ENCODE results near the gene CAP1. TPM values are rescaled to one million over a fixed set of nuclear protein-coding genes. Genes with fewer than 3 reads are reported as not detected.

CAP1 gene
- total RNA-seq, 3 donors from 2014 or later, result 244 to 285 (median 244) TPM

DNA sequence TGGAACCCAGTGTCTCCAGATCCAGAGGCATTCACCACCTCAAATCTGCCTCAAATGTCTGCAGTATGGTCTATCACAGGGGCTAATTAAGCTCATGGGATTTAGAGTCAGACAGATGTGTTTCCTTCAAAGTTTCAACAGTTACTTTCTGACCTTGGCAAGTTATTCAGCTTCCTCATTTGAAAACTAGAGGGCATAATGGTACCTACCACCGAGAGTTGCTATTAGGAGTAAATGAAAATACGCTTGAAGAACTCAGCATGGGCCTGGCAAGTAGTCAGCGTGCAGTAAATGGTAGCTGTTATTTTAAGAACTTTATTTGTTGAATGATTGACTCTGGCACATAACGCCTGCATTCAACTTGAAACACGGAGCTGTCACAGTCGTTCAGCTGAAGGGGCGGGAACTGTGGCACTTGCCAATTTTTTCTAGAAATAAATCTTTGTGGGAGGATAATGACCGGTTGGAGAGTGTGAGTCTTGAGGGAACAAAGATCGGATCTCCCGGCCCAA, 1.2 kb upstream of the CAP1 start:
- no peak for DNase-seq (ENCODE audit: low spot score in 2 of 2)
- TF ChIP-seq POLR2AphosphoS5 (IDR thresholded peaks at IDR 0.05), result no peak
- TF ChIP-seq, protein P1, sequence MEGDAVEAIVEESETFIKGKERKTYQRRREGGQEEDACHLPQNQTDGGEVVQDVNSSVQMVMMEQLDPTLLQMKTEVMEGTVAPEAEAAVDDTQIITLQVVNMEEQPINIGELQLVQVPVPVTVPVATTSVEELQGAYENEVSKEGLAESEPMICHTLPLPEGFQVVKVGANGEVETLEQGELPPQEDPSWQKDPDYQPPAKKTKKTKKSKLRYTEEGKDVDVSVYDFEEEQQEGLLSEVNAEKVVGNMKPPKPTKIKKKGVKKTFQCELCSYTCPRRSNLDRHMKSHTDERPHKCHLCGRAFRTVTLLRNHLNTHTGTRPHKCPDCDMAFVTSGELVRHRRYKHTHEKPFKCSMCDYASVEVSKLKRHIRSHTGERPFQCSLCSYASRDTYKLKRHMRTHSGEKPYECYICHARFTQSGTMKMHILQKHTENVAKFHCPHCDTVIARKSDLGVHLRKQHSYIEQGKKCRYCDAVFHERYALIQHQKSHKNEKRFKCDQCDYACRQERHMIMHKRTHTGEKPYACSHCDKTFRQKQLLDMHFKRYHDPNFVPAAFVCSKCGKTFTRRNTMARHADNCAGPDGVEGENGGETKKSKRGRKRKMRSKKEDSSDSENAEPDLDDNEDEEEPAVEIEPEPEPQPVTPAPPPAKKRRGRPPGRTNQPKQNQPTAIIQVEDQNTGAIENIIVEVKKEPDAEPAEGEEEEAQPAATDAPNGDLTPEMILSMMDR (IDR thresholded peaks at IDR 0.05), result peak in 1 of 3 donors; percentile 26

DNA sequence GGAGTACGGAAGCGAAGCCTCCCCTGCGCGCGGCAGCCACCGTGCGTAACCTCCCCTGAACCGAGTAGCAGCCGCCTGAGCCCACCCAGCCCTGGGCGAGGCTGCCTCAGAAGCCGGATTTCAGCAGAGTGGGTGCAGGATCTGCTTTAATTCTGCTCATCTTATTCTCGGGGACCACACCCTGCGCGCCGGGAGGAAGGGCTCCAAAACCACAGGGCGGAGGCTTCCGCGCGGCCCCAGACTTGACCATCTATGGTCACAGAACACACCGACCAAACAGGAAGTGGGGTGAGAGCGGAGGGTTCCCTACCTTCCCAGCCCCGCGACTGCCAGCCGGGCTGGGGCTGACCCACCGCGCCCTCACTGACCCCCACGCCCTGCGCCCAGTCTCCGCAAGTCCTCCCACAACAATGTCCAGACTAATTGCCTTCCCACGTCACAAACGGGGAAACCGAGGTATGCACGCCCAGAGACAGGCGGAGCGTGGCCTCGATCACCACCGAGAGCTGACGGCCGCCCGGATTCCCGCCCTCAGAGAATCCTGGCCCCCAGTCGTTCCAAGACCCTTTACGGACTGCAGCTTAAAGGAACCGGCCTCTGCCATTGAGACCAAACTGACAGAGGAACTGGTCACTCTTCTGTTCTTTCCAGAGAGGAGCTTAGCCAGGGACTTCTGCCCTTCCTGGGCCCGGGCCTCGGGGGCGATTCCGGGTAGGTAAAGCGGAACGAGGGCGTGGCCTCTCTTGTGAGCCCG, 595 bp upstream of the CAP1 start:
- Histone ChIP-seq H3K9me3 (no peaks in the 10 kb centered on the region), H3K36me3 (no peaks in the 10 kb centered on the region), H3K27ac (peak overlapping the region; percentile 99 to 100), H3K4me1 (peaks cover 8 to 23% of the 10 kb centered on the region in 2 donors), H3K27me3 (no peaks in the 10 kb centered on the region), H3K4me3 (peak overlapping the region; percentile 86 to 100 (median 98))
- peak; percentile 86 to 93 for DNase-seq (ENCODE audit: low spot score in 2 of 2)
- TF ChIP-seq POLR2AphosphoS5 (IDR thresholded peaks at IDR 0.05) (peak; percentile 82 to 98 (median 97)), POLR2A (IDR thresholded peaks at IDR 0.05) (peak; percentile 98)
- TF ChIP-seq, protein P1 (IDR thresholded peaks at IDR 0.05), result peak in 1 of 3 donors; percentile 17
- intact Hi-C loops (cut with DNase I; ENCODE audit: low total_unique reads), result no loop called here

More for the DNA sequence above, 1.2 kb upstream of the CAP1 start:
- no peaks in the 10 kb centered on the region for H3K9me3 ChIP-seq
- H3K27me3 ChIP-seq, result no peaks in the 10 kb centered on the region
- intact Hi-C loops (cut with DNase I; ENCODE audit: low total_unique reads), result no loop called here
- H3K4me3 ChIP-seq, result peak overlapping the region; percentile 86 to 100 (median 98)
- peak overlapping the region; percentile 99 to 100 for H3K27ac ChIP-seq
- H3K4me1 ChIP-seq, result peaks cover 8 to 23% of the 10 kb centered on the region in 2 donors
- H3K36me3 ChIP-seq, result no peaks in the 10 kb centered on the region

DNA sequence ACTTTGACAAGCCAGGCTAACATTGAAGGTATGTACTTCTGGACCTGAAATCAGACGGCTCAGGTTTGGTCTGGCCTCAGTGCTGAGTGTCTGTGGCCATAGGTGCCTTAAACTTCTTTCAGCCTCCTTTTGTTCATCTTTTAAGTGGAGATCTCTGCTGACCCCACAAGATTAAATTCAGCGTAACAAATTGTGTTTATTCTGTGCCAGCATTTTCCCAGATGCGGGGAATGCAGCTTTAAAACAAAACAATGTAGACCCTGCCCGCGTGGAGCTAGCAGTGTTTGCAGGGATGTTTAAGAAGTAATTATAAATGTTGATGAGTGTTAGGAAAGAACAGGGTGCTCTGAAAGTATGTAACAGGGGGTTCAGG, 923 bp downstream of the CAP1 start:
- Histone ChIP-seq H3K4me1 (peaks cover 6 to 21% of the 10 kb centered on the region in 2 donors), H3K36me3 (no peaks in the 10 kb centered on the region)

DNA sequence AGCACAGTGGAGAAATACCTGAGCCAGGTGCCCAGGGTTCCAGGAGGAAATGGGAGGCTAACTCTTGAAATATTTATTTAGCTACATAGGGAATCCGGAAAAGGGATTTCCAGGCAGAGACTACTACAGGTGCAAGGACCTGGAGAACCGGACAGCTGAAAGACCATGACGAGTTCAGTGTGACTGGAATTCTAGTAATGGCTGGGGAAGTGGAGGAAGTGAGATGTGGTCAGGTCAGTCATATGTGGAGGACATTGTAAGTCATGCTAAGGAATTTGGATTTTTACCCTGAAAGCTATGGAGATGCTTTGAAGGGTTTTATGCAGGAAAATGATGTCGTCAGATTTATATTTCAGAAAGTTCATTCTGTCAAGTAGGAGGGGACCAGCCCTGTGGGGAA, 1.8 kb downstream of the CAP1 start:
- Histone ChIP-seq H3K9me3 (no peaks in the 10 kb centered on the region), H3K4me1 (peaks cover 0 to 15% of the 10 kb centered on the region in 2 donors), H3K27me3 (no peaks in the 10 kb centered on the region), H3K36me3 (no peaks in the 10 kb centered on the region), H3K4me3 (peak overlapping the region; percentile 86 to 100 (median 98)), H3K27ac (peak overlapping the region; percentile 1 to 99)
- TF ChIP-seq POLR2A (IDR thresholded peaks at IDR 0.05) (no peak), POLR2AphosphoS5 (IDR thresholded peaks at IDR 0.05) (no peak)
- TF ChIP-seq, protein P1 (IDR thresholded peaks at IDR 0.05), result no peak
- intact Hi-C loops (cut with DNase I; ENCODE audit: low total_unique reads), result no loop called here
- no peak for DNase-seq (ENCODE audit: low spot score in 2 of 2)

More for the DNA sequence above, 923 bp downstream of the CAP1 start:
- H3K27me3 ChIP-seq, result no peaks in the 10 kb centered on the region
- TF ChIP-seq POLR2A (IDR thresholded peaks at IDR 0.05), result no peak
- TF ChIP-seq POLR2AphosphoS5 (IDR thresholded peaks at IDR 0.05), result no peak
- TF ChIP-seq, protein P1 (IDR thresholded peaks at IDR 0.05), result no peak
- no peaks in the 10 kb centered on the region for H3K9me3 ChIP-seq
- no peak for DNase-seq (ENCODE audit: low spot score in 2 of 2)
- peak overlapping the region; percentile 99 to 100 for H3K27ac ChIP-seq
- H3K4me3 ChIP-seq, result peak overlapping the region; percentile 86 to 100 (median 98)
- intact Hi-C loops (cut with DNase I; ENCODE audit: low total_unique reads), result no loop called here

DNA sequence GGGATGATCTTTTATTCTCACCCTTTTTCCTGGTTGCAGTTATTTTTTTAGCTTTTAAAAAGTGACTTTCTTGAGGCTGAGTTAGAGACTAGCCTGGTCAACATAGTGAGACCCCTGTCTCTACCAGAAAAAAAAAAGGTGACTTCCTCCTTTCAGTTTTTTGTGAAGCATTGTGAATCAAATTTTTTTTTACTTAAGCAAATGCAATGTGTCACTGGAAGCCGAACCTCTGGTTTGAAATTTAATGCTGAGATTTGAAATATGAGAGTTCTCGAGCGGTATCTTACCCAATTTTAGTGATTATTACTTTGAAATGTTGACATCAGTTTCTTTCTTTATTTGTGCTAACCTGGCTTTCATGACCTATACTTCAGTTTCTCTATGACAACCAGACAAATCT, 3.6 kb downstream of the CAP1 start:
- no peak for DNase-seq (ENCODE audit: low spot score in 2 of 2)
- Histone ChIP-seq H3K4me1 (peaks cover 0 to 15% of the 10 kb centered on the region in 2 donors), H3K27ac (no peak overlapping the region), H3K36me3 (no peaks in the 10 kb centered on the region), H3K4me3 (peak overlapping the region in 1 of 3 donors; percentile 1), H3K27me3 (no peaks in the 10 kb centered on the region), H3K9me3 (no peaks in the 10 kb centered on the region)
- intact Hi-C loops (cut with DNase I; ENCODE audit: low total_unique reads), result no loop called here
- no peak for TF ChIP-seq POLR2A (IDR thresholded peaks at IDR 0.05)
- TF ChIP-seq, protein P1 (IDR thresholded peaks at IDR 0.05), result no peak
- no peak for TF ChIP-seq POLR2AphosphoS5 (IDR thresholded peaks at IDR 0.05)
